HUES64 (cell line): ENCODE results near the gene FMOD.

ENCODE experiments used
- H3K27ac ChIP-seq: 2 replicates; pipeline ENCODE4 v1.7.0; 2013; ENCODE audit warnings: low read depth, low read length, inconsistent platforms
- H3K27me3 ChIP-seq: 2 replicates; pipeline ENCODE4 v1.6.1; 2013; ENCODE audit warnings: mild to moderate bottlenecking, low read length; ENCODE audit not compliant: insufficient read depth
- H3K36me3 ChIP-seq: 2 replicates; pipeline ENCODE4 v1.6.1; 2013; ENCODE audit warnings: mild to moderate bottlenecking, low read length; ENCODE audit not compliant: insufficient read depth
- H3K4me1 ChIP-seq: 2 replicates; pipeline ENCODE4 v1.6.1; 2013; ENCODE audit warnings: mild to moderate bottlenecking, low read length, moderate library complexity; ENCODE audit not compliant: insufficient read depth
- H3K4me3 ChIP-seq: 2 replicates; pipeline ENCODE4 v1.5.1; 2013; ENCODE audit warnings: mild to moderate bottlenecking, low read length, moderate library complexity
- H3K9ac ChIP-seq: 2 replicates; pipeline ENCODE4 v1.6.1; 2013; ENCODE audit warnings: mild to moderate bottlenecking, low read depth, low read length
- H3K9me3 ChIP-seq: 2 replicates; pipeline ENCODE4 v1.6.1; 2013; ENCODE audit warnings: low read depth, low read length; ENCODE audit not compliant: insufficient read depth
- WGBS: fragments of 150-250, 120-280 bp; methylation state at CpG from one replicate; pipeline ENCODE4 v1.1.7; 2013; ENCODE audit warnings: missing lambda C conversion rate; 5-methylcytosine and 5-hydroxymethylcytosine counted together

FMOD gene

DNA sequence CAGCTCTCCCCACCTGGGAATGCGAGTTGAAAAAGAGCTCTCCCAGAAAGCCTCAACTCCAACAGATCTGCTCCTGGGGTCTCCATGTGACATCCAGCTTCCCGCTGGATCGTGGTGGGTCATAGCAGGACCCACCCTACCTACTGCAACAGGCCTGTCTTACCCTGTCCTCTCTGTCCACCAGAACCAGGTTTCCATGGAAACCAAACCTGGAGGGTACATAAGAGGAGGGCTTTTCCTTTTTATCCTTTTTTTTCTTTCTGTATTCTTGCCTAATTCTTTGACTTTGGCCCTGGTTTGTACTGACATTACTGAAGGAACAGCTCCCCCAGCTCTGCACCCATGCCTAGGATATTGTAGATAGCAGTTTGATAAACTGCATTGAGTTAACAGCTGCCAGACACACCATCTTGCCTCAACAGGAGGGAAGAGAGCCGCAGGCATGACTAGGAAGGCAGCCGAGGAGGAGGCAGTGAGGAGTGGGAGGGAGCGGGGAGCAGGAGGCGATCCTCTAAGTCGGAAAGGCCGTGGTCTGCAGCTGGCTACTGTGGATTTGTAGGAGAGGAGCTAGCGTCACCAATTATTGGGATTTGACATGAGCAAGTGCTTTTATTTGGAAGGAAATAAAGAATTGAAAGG, 9.7 kb upstream of the FMOD start:
- H3K4me1 ChIP-seq = 0 out of 2 replicates have a peak, but pooled peaks cover 9% of the 10 kb centered on the region
- no peak overlapping the region for H3K9ac ChIP-seq
- H3K9me3 ChIP-seq = no peaks in the 10 kb centered on the region
- WGBS = 61% methylated on average over 10 of the region's 10 CpGs
- H3K27ac ChIP-seq = no peak overlapping the region
- H3K4me3 ChIP-seq = no peak overlapping the region
- H3K36me3 ChIP-seq = no peaks in the 10 kb centered on the region
- H3K27me3 ChIP-seq = peaks cover 7% of the 10 kb centered on the region; the same call in 1 of the 2 replicates

DNA sequence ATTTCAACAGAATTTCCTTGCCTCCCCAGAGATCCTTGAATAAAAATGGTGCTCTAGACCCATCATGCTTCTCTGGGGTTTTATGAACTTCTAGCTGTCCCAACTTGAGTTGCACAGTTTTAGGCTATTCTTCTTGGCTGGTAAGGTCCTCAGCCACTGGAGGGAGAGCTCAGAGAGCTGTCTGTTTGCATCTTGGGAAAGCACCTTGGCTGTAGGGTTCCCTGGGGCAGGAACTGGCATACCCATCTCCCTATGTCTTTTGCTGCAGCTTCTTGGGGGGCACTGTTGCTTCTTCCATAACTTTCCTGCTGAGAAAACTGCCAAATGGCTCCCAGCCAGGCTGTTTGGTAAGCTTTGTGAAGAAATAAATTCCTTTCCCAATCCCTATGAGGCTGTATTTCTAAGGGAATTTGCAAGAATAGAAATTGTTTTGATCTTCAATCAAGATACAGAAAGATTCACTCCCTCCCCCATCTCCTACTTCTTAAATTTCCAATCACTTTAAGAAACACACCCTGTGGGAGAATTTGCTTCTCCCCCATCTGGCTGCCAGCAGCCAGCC, 8.2 kb upstream of the FMOD start:
- Histone ChIP-seq H3K9me3 (no peaks in the 10 kb centered on the region), H3K27ac (no peak overlapping the region), H3K9ac (no peak overlapping the region), H3K4me1 (0 out of 2 replicates have a peak, but pooled peaks cover 9% of the 10 kb centered on the region), H3K27me3 (peaks cover 7% of the 10 kb centered on the region; the same call in 1 of the 2 replicates), H3K36me3 (no peaks in the 10 kb centered on the region), H3K4me3 (no peak overlapping the region)

DNA sequence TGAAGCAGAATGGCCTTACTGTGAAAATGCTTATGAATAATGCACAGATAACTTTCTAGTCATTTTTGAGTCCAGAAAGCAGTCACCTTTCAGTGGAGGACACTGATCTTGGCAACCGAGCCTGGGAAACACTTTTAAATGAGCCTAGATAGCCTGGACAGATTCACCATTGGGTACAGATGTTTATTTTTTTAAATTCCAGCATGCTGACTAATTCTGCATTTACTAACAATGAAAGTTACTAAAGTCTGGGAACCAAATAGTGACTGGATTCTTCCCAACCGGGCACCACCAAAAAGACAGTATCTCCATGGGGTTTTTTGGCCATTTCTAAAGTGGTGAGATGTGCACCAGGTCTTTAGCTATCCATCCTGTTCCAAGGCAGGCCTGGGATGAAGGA, 3.3 kb upstream of the FMOD start:
- no peaks in the 10 kb centered on the region for H3K9me3 ChIP-seq
- WGBS = 92% methylated on average over 2 of the region's 2 CpGs
- H3K9ac ChIP-seq = no peak overlapping the region
- H3K4me1 ChIP-seq = no peaks in the 10 kb centered on the region
- no peak overlapping the region for H3K27ac ChIP-seq
- H3K4me3 ChIP-seq = no peak overlapping the region
- peaks cover 4% of the 10 kb centered on the region; the same call in 1 of the 2 replicates for H3K27me3 ChIP-seq
- no peaks in the 10 kb centered on the region for H3K36me3 ChIP-seq

DNA sequence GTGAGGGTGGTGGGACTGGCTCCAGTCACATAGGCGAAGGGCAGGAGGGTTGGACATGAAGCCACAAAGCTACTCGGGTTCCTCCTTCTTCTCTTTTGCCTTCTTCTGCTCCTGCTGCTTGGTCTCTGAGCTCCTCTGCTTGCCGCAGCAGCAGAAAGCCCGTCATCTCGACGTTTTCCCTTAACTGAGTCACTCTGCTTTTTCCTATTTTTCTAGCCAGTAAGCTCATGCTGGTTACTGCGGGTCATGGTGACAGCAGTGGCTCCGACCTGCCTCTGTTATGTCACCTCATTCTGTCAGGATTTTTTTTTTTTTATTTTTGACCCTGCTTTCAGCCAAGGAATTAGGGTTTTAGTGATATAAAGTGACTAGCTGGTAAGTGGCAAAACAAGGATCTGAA, 2.6 kb upstream of the FMOD start:
- H3K4me1 ChIP-seq = no peaks in the 10 kb centered on the region
- no peak overlapping the region for H3K9ac ChIP-seq
- H3K9me3 ChIP-seq = no peaks in the 10 kb centered on the region
- H3K36me3 ChIP-seq = no peaks in the 10 kb centered on the region
- peaks cover 4% of the 10 kb centered on the region; the same call in 1 of the 2 replicates for H3K27me3 ChIP-seq
- no peak overlapping the region for H3K27ac ChIP-seq
- no peak overlapping the region for H3K4me3 ChIP-seq
- 89% methylated on average over 8 of the region's 8 CpGs for WGBS

DNA sequence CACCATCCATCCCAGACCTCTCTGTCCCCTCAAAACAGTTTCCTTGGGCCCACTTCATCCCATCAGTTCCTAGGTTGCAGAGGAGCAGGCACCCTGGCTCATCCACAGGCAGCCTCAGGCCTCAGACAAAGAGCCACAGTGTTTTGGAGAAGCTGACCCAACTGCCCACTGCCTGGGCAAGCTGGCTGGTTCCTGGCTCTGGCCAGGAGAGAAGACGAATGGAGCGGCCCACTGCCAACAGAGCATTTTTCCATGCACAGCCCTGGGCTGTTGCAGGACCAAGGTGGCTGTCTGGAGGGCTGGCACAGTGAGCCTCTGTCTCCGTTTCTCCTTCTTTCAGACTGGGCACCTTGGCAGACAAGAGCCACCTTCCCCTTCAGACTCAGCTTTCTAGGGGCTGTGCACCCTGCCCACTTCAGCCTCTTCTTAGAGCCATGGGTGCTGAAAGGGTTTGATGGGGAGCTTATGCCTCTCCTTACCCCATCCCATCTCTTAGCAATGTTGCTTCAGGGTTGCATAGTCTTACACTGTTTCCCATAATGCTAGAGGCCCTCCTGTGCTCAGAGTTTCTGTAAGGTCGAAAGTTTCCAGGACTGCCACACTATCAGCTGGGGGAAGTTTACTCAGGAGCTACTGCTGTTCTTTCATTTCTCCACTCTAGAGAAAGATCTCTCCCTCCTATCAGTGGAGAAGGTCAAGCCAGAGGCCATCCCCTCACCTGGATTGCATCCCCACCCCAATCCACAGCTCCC, 973 bp downstream of the FMOD start:
- no peak overlapping the region for H3K4me3 ChIP-seq
- no peak overlapping the region for H3K9ac ChIP-seq
- no peaks in the 10 kb centered on the region for H3K9me3 ChIP-seq
- H3K27ac ChIP-seq = no peak overlapping the region
- H3K36me3 ChIP-seq = no peaks in the 10 kb centered on the region
- H3K27me3 ChIP-seq = peaks cover 4% of the 10 kb centered on the region; the same call in 1 of the 2 replicates
- 88% methylated on average over 4 of the region's 4 CpGs for WGBS
- no peaks in the 10 kb centered on the region for H3K4me1 ChIP-seq

DNA sequence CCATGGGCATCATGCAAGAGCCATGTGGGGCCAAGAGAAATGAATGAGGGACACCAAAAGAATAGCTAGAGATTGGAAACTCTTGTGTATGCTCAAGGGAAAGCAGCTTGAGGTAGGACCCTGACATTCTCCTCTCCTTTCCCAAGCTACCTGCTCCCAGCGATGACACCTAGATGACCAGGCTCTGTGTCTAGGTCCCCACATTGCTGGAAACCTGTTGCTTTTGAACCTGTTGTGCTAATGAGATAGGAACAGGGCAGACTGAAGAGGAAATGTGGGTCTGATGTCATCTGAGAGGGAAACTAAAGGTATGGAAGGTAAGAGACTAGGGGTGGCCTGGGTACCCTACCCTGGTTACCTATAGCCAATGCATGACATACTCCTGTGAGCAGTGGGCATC, 1.8 kb downstream of the FMOD start:
- 83% methylated on average over 1 of the region's 1 CpG for WGBS
- H3K4me1 ChIP-seq = no peaks in the 10 kb centered on the region
- no peaks in the 10 kb centered on the region for H3K9me3 ChIP-seq
- H3K4me3 ChIP-seq = no peak overlapping the region
- no peaks in the 10 kb centered on the region for H3K36me3 ChIP-seq
- peaks cover 4% of the 10 kb centered on the region; the same call in 1 of the 2 replicates for H3K27me3 ChIP-seq
- H3K9ac ChIP-seq = no peak overlapping the region
- no peak overlapping the region for H3K27ac ChIP-seq

DNA sequence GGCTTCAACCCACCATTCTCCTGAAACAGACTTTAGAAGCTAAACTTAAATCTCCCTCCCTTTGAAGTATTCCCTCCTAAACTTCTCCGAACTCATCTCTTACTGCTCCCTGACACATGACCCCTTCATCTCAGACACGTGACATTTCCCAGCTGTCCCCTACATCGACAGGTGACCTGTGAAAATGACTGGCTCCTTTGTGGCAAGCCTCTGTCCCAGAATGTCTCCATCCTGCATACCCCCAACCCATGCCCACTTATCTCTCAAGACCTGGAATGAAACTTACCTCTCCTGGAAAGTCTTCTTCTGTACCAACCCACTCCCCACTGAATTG, 4.2 kb downstream of the FMOD start:
- H3K27me3 ChIP-seq = peaks cover 4% of the 10 kb centered on the region; the same call in 1 of the 2 replicates
- no peak overlapping the region for H3K9ac ChIP-seq
- 90% methylated on average over 3 of the region's 3 CpGs for WGBS
- no peak overlapping the region for H3K27ac ChIP-seq
- H3K36me3 ChIP-seq = no peaks in the 10 kb centered on the region
- no peaks in the 10 kb centered on the region for H3K4me1 ChIP-seq
- no peak overlapping the region for H3K4me3 ChIP-seq
- H3K9me3 ChIP-seq = no peaks in the 10 kb centered on the region

DNA sequence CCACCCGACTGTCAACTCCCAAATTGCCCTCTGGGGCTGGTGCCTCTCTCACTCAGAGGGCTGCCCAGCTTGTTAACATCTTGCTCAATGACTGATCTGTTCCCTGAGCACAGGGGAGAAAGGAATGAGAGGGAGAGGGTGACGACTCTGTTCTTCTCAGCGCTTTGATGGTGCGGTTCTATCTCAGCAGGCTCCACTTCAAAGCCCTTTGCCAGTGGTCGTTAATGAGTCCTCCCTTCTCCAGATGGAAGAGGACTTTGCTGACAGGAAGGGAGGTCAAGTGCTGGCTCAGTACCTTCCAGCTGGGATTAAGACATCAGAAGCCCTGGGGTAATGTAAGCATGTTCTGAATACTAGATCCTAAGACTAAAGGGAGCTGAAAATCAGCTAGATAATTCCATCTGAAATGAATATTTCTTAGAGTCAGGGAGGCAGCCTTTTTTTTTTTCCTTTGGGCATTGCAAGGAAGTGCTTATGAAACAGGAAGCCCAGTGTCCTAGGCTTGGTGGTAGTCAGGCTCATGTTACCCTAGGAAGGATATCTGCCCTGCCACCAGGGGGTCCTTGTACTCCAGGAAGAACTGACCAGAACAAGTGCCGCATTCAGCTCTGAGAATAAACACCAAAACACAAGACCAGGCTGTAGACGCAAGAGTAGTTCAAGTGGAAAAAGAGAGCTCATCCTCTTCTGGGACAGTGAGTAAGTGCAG, 4.7 kb downstream of the FMOD start:
- no peak overlapping the region for H3K9ac ChIP-seq
- H3K4me1 ChIP-seq = no peaks in the 10 kb centered on the region
- H3K27ac ChIP-seq = no peak overlapping the region
- no peak overlapping the region for H3K4me3 ChIP-seq
- peaks cover 4% of the 10 kb centered on the region; the same call in 1 of the 2 replicates for H3K27me3 ChIP-seq
- WGBS = 30% methylated on average over 7 of the region's 7 CpGs
- no peaks in the 10 kb centered on the region for H3K9me3 ChIP-seq
- H3K36me3 ChIP-seq = no peaks in the 10 kb centered on the region

DNA sequence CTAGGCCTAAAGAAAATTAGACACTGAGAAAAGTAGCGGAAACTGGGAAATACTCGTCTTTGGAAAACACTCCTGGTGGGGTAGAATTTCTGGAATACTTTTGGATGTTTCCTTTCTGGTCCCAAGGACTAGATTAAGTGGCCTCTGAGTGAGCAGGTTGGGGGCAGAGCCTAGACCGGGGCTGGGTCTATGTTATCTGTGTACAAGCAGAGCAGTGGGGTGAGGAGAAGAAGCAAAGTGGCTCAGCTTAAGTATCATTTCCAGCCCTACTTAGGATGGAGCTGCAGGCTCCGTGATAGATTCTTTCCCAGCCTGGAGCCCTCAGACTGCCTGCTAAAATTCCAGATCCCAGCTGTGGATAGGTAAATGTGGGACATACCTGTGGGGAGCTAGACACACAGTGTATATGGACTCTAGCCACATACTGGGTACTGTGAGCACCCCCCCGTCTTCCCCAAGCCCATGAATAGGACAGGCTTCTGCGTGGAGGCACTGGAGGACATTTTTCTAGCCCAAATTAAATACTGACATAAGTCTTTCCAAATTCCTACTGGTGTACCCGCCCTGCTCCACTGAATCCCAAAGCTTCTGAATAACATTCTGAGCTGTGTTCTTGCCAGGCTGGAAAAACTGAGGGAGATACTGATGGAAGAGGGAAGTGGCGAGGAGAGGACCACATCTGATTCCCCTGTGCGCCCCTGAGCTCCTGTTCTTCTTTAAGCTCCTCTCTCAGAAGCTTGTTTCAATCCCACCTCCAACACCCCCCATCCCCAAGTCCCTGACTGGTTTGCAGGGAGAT, 6.8 kb downstream of the FMOD start:
- no peak overlapping the region for H3K4me3 ChIP-seq
- no peaks in the 10 kb centered on the region for H3K9me3 ChIP-seq
- H3K27ac ChIP-seq = no peak overlapping the region
- no peaks in the 10 kb centered on the region for H3K36me3 ChIP-seq
- 88% methylated on average over 9 of the region's 9 CpGs for WGBS
- H3K27me3 ChIP-seq = no peaks in the 10 kb centered on the region
- H3K4me1 ChIP-seq = no peaks in the 10 kb centered on the region
- no peak overlapping the region for H3K9ac ChIP-seq

DNA sequence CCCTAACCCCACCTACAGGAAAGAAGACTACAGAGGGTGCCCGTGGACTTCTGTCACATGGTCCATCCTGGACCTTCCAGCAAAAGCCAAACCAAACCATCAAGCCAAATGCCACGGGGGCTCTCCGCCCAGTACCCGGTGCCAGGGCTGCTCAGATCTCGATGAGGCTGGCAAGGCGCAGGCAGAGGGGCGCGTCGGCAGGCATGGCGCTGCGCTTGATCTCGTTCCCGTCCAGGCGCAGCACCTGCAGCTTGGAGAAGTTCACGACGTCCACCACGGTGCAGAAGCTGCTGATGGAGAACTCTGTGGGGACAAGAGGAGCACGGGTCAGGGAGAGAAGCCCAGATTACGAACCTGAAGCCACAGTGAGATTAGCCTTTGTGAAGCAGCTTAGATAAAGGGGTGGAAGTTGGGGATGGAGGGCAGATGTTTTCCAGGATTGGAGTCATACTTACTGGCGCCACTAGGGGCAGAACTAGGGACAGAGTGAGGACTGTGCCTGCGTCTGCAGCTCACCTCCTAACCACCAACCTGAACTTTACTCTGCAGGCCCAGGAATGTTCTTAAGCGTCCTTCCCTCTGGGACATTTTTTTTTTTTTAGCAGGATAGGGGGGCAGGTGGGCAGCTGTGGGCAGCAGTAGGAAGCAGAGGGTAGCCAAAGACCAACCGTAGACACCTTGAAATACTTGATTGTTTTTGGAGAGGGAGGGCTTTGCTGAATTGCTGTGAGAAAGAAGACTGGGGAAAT, 8.6 kb downstream of the FMOD start:
- no peaks in the 10 kb centered on the region for H3K9me3 ChIP-seq
- H3K27ac ChIP-seq = no peak overlapping the region
- H3K4me3 ChIP-seq = no peak overlapping the region
- no peak overlapping the region for H3K9ac ChIP-seq
- H3K27me3 ChIP-seq = no peaks in the 10 kb centered on the region
- WGBS = 70% methylated on average over 23 of the region's 23 CpGs
- no peaks in the 10 kb centered on the region for H3K36me3 ChIP-seq
- H3K4me1 ChIP-seq = no peaks in the 10 kb centered on the region
